Measurements from ENCODE around the gene ACTL10.

Gene ACTL10

GRCh38 chr20:33685328-33686099, 18.8 kb downstream of the ACTL10 start (continued):
- TF ChIP-seq ZBTB49 (tag by site-specific recombination; IDR thresholded peaks at IDR 0.05; ENCODE audit: low read depth) (no peak), ZNF10 (tag by site-specific recombination; IDR thresholded peaks at IDR 0.05) (no peak), KLF17 (tag by site-specific recombination; IDR thresholded peaks at IDR 0.05) (peak; percentile 88), ZXDB (tag by site-specific recombination; IDR thresholded peaks at IDR 0.05) (no peak), PRDM2 (tag by site-specific recombination; IDR thresholded peaks at IDR 0.05; ENCODE audit: borderline replicate concordance) (no peak), ZNF157 (tag by site-specific recombination; IDR thresholded peaks at IDR 0.05) (no peak), ZNF391 (tag by site-specific recombination; IDR thresholded peaks at IDR 0.05; ENCODE audit: borderline replicate concordance, low read depth) (no peak), ZBTB26 (tag by site-specific recombination; optimal IDR thresholded peaks at IDR 0.05) (peak; percentile 33), ZNF580 (tag by site-specific recombination; IDR thresholded peaks at IDR 0.05) (no peak), SCRT1 (tag by site-specific recombination; IDR thresholded peaks at IDR 0.05; ENCODE audit: borderline replicate concordance) (no peak), ZNF114 (tag by site-specific recombination; IDR thresholded peaks at IDR 0.05) (no peak), ZNF214 (tag by site-specific recombination; IDR thresholded peaks at IDR 0.05; ENCODE audit: borderline replicate concordance) (no peak), ZNF549 (tag by site-specific recombination; IDR thresholded peaks at IDR 0.05) (no peak), OSR2 (tag by site-specific recombination; IDR thresholded peaks at IDR 0.05) (no peak), KLF8 (tag by site-specific recombination; IDR thresholded peaks at IDR 0.05) (peak; percentile 40; the same call in 1 of the 2 replicates), ZNF785 (tag by site-specific recombination; IDR thresholded peaks at IDR 0.05) (no peak)
- TF ChIP-seq, protein P1, sequence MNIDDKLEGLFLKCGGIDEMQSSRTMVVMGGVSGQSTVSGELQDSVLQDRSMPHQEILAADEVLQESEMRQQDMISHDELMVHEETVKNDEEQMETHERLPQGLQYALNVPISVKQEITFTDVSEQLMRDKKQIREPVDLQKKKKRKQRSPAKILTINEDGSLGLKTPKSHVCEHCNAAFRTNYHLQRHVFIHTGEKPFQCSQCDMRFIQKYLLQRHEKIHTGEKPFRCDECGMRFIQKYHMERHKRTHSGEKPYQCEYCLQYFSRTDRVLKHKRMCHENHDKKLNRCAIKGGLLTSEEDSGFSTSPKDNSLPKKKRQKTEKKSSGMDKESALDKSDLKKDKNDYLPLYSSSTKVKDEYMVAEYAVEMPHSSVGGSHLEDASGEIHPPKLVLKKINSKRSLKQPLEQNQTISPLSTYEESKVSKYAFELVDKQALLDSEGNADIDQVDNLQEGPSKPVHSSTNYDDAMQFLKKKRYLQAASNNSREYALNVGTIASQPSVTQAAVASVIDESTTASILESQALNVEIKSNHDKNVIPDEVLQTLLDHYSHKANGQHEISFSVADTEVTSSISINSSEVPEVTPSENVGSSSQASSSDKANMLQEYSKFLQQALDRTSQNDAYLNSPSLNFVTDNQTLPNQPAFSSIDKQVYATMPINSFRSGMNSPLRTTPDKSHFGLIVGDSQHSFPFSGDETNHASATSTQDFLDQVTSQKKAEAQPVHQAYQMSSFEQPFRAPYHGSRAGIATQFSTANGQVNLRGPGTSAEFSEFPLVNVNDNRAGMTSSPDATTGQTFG (tag by site-specific recombination; IDR thresholded peaks at IDR 0.05; ENCODE audit: borderline replicate concordance), result no peak
- TF ChIP-seq, protein P2, sequence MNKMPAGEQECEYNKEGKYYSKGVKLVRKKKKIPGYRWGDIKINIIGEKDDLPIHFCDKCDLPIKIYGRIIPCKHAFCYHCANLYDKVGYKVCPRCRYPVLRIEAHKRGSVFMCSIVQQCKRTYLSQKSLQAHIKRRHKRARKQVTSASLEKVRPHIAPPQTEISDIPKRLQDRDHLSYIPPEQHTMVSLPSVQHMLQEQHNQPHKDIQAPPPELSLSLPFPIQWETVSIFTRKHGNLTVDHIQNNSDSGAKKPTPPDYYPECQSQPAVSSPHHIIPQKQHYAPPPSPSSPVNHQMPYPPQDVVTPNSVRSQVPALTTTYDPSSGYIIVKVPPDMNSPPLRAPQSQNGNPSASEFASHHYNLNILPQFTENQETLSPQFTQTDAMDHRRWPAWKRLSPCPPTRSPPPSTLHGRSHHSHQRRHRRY (tag by site-specific recombination; IDR thresholded peaks at IDR 0.05), result no peak
- TF ChIP-seq, protein P3, sequence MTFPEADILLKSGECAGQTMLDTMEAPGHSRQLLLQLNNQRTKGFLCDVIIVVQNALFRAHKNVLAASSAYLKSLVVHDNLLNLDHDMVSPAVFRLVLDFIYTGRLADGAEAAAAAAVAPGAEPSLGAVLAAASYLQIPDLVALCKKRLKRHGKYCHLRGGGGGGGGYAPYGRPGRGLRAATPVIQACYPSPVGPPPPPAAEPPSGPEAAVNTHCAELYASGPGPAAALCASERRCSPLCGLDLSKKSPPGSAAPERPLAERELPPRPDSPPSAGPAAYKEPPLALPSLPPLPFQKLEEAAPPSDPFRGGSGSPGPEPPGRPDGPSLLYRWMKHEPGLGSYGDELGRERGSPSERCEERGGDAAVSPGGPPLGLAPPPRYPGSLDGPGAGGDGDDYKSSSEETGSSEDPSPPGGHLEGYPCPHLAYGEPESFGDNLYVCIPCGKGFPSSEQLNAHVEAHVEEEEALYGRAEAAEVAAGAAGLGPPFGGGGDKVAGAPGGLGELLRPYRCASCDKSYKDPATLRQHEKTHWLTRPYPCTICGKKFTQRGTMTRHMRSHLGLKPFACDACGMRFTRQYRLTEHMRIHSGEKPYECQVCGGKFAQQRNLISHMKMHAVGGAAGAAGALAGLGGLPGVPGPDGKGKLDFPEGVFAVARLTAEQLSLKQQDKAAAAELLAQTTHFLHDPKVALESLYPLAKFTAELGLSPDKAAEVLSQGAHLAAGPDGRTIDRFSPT (tag by site-specific recombination; IDR thresholded peaks at IDR 0.05), result no peak
